Spleen (tissue), 11 donors: ENCODE measurements around the gene AXDND1. TPM values are rescaled to one million over a fixed set of nuclear protein-coding genes. Genes with fewer than 3 reads are reported as not detected.

ENCODE experiments used
- DNase-seq: peaks from one replicate; pipeline ENCODE4 v3.0.0-alpha.2; 2020
- H3K27ac ChIP-seq, 8 donors: fragments of 200-600 bp; sonication (generic) in 7 of 8; 1 replicate in 4 of 8; 2 replicates in 4 of 8; pipeline versions ENCODE4 v1.5.0 to v1.8.0; 2016 to 2021; ENCODE audit warnings: inconsistent platforms in 4 of 8, mild to moderate bottlenecking in 4 of 8, moderate library complexity in 1 of 8
- H3K27me3 ChIP-seq, 7 donors: fragments of 200-600 bp; sonication (generic) in 6 of 7; replicated peaks in 1 of 7; 1 replicate in 4 of 7; 2 replicates in 3 of 7; pipeline versions ENCODE4 v1.5.0 to v1.8.0; 2016 to 2021; ENCODE audit warnings: inconsistent platforms in 3 of 7, mild to moderate bottlenecking in 1 of 7
- H3K36me3 ChIP-seq, 6 donors: fragments of 200-600 bp; sonication (generic) in 5 of 6; 1 replicate in 4 of 6; 2 replicates in 2 of 6; pipeline versions ENCODE4 v1.5.0 to v1.8.0; 2016 to 2021; ENCODE audit warnings: inconsistent platforms in 2 of 6
- H3K4me1 ChIP-seq, 6 donors: fragments of 200-600 bp; sonication (generic) in 5 of 6; 1 replicate in 3 of 6; 2 replicates in 3 of 6; pipeline versions ENCODE4 v1.5.0 to v1.8.0; 2016 to 2021; ENCODE audit warnings: inconsistent platforms in 3 of 6
- H3K4me3 ChIP-seq, 8 donors: fragments of 200-600 bp; sonication (generic) in 7 of 8; 1 replicate in 4 of 8; 2 replicates in 4 of 8; pipeline versions ENCODE4 v1.5.0 to v1.8.0; 2016 to 2021; ENCODE audit warnings: inconsistent platforms in 4 of 8, mild to moderate bottlenecking in 4 of 8, moderate library complexity in 2 of 8
- H3K9me3 ChIP-seq, 8 donors: fragments of 200-600 bp; sonication (generic) in 7 of 8; 1 replicate in 4 of 8; 2 replicates in 4 of 8; pipeline versions ENCODE4 v1.5.0 to v1.8.0; 2016 to 2021; ENCODE audit warnings: inconsistent platforms in 4 of 8
- POLR2A ChIP-seq, 3 donors: fragments of 450-650 bp; IDR thresholded peaks; one replicate each; pipeline ENCODE4 v1.5.1; 2017; ENCODE audit warnings: antibody characterized with exemption in 3 of 3, mild to moderate bottlenecking in 1 of 3
- POLR2AphosphoS5 ChIP-seq, 3 donors: sonication (generic); formaldehyde crosslinking; IDR thresholded peaks; one replicate each; pipeline ENCODE4 v1.5.1; 2017; ENCODE audit warnings: antibody characterized with exemption in 3 of 3
- WGBS, 5 donors: extraction: QIAGEN DNeasy Blood & Tissue Kit in 3 of 5; methylation state at CpG; one replicate each; pipeline versions ENCODE4 v1.1.5 to v1.1.7; 2013 to 2018; 5-methylcytosine and 5-hydroxymethylcytosine counted together
- intact Hi-C: fragments of 100-400 bp; cut with DNase I; formaldehyde crosslinking; loops from one replicate; pipeline ENCODE4 v1.15.0; 2023; ENCODE audit warnings: low total_unique reads
- polyA plus RNA-seq, 3 donors: library from polyadenylated mRNA; stranded (reverse); fragments of 200-250 nt; gene quantifications; one replicate each; pipeline ENCODE4 v1.2.1, GENCODE V29; 2013
- total RNA-seq, 7 donors: library from RNA; depleted of rRNA in 3 of 7; stranded (reverse); fragments of >200 nt in 3 of 7; fragmentation: NEBNext Ultra II Directional in 4 of 7; extraction: Animal tissue kit (Norgen Biotek cat#: 25700) in 4 of 7; gene quantifications; one replicate each; pipeline versions ENCODE4 v1.1.0 to v1.2.1, GENCODE V29; 2016 to 2021
- TF ChIP-seq, protein P1 (sequence below), 11 experiments: fragments of 200-600 bp in 7 of 11; fragments of 450-650 bp in 4 of 11; sonication (generic) in 4 of 11; IDR thresholded peaks in 8 of 11; conservative IDR thresholded peaks in 3 of 11; 1 replicate in 7 of 11; 2 replicates in 4 of 11; pipeline versions ENCODE4 v1.4.0 to v1.8.0; 2016 to 2021; ENCODE audit warnings: antibody characterized with exemption in 11 of 11, inconsistent platforms in 4 of 11, mild to moderate bottlenecking in 1 of 11
- donor health status: healthy with polysubstance abuse.
- donor health status: DM: no; HTN: no; CAD: no; lungs with moderate emphysema.
- donor health status: DM: no; HTN: no; CAD: no.
- donor health status: Bipolar disorder and iron deficiency.
- donor health status: healthy.
- donor health status: DM: no; HTN: no; CAD: no.
- donor health status: DM: yes; HTN: yes; CAD: no.

AXDND1 gene
- total and polyA plus RNA-seq, 10 donors, result 0.19 to 0.66 (median 0.21) TPM; not detected in 6

DNA sequence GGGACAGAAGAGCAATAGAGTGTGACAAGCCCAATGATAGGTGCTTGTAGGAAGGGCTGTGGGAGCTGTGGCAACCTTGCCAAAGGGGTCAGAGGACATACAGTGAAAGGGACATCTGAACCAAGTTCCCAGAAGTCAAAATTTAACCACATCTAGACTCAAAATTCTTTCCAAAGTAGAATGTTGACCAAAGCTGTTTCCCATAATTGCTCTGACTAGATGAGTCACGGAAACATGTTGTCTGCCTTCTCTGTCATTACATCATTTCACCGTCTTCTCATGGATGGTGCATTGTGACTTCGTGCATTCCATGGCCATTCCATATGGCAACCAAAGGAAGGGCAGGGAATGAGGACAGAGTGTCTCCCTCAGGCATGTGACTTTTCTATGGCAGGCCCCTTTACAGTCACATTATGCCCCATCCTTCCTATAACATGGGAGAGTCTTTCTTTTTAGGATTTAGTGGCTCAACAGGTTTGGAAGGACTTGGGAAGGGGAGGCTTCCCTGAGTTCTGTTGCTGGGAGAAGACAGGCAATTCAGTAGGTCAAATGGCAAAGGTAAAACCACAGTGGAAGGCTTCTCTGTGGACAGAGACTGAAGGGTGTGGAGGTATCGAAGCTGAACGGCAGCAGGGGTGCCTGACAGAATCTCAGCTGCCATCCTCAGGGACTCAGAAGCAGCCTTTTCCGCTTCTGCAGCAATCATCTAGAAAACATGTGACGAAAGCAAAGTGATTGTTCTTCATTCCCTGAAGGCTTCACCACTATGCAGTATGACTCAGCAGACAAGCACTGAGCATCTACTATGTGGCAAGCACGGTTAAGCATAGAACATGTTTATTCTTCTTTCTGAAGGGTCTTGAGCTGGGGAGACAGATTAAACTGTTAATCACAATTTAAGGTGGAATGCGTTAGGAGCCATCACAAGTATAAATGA lies 185.2 kb downstream of the AXDND1 start:
- no peaks in the 10 kb centered on the region for H3K4me1 ChIP-seq
- H3K36me3 ChIP-seq, result no peaks in the 10 kb centered on the region
- no peak for DNase-seq
- no peak overlapping the region for H3K27ac ChIP-seq
- H3K4me3 ChIP-seq, result no peak overlapping the region
- H3K9me3 ChIP-seq, result no peaks in the 10 kb centered on the region
- TF ChIP-seq POLR2A (IDR thresholded peaks at IDR 0.05) (no peak), POLR2AphosphoS5 (IDR thresholded peaks at IDR 0.05) (no peak)
- TF ChIP-seq, protein P1, sequence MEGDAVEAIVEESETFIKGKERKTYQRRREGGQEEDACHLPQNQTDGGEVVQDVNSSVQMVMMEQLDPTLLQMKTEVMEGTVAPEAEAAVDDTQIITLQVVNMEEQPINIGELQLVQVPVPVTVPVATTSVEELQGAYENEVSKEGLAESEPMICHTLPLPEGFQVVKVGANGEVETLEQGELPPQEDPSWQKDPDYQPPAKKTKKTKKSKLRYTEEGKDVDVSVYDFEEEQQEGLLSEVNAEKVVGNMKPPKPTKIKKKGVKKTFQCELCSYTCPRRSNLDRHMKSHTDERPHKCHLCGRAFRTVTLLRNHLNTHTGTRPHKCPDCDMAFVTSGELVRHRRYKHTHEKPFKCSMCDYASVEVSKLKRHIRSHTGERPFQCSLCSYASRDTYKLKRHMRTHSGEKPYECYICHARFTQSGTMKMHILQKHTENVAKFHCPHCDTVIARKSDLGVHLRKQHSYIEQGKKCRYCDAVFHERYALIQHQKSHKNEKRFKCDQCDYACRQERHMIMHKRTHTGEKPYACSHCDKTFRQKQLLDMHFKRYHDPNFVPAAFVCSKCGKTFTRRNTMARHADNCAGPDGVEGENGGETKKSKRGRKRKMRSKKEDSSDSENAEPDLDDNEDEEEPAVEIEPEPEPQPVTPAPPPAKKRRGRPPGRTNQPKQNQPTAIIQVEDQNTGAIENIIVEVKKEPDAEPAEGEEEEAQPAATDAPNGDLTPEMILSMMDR (IDR thresholded peaks at IDR 0.05 in 8 of 11, conservative IDR thresholded peaks at IDR 0.05 in 3 of 11), result no peak
- 53 to 68% (median 61%) methylated on average over 9 of the region's 9 CpGs for WGBS, 5 donors
- no peaks in the 10 kb centered on the region for H3K27me3 ChIP-seq
- intact Hi-C loops, result no loop called here

DNA sequence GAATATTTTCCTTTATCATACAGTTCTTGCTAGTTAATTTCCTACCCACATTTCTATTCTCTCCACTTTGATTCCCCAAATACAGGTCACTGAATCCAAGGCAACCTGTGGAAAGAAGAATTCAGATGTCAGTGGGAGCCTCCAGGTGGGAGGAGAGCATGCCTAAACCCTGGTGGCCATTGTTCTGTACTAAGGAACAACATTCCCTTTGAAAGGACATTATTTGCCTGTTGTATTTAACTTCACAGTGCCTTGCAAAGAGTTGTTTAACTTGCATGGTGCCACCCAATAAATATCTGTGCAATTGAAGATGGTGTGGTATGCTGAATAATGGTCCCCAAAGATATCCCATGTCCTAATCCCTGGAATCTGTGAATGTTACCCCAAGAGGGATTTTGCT lies 188.7 kb downstream of the AXDND1 start:
- H3K4me3 ChIP-seq, result no peak overlapping the region
- intact Hi-C loops, result no loop called here
- DNase-seq, result no peak
- H3K27me3 ChIP-seq, result no peaks in the 10 kb centered on the region
- TF ChIP-seq POLR2A (IDR thresholded peaks at IDR 0.05), result no peak
- TF ChIP-seq POLR2AphosphoS5 (IDR thresholded peaks at IDR 0.05), result no peak
- TF ChIP-seq, protein P1 (IDR thresholded peaks at IDR 0.05 in 8 of 11, conservative IDR thresholded peaks at IDR 0.05 in 3 of 11), result no peak
- no peaks in the 10 kb centered on the region for H3K36me3 ChIP-seq
- H3K27ac ChIP-seq, result no peak overlapping the region
- H3K4me1 ChIP-seq, result no peaks in the 10 kb centered on the region
- H3K9me3 ChIP-seq, result no peaks in the 10 kb centered on the region

DNA sequence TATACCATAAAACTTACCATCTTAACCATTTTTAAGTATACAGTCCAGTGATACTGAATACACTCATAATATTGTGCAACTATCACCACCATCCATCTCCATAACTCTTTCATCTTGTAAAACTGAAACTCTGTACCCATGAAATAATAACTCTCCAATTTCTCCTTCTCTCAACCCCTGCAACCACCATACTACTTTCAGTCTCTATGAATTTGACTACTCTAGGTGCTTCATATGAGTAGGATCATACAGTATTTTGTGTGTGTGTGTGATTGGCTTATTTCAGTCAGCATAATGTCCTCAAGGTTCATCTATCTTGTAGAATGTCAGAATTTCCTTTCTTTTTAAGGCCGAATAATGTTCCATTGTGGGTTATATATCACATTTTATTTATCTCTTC lies 192.3 kb downstream of the AXDND1 start:
- H3K27me3 ChIP-seq, result no peaks in the 10 kb centered on the region
- no peak for DNase-seq
- WGBS, 5 donors, result 89 to 100% (median 89%) methylated on average over 1 of the region's 1 CpG
- intact Hi-C loops, result no loop called here
- no peak for TF ChIP-seq POLR2A (IDR thresholded peaks at IDR 0.05)
- TF ChIP-seq, protein P1 (IDR thresholded peaks at IDR 0.05 in 8 of 11, conservative IDR thresholded peaks at IDR 0.05 in 3 of 11), result no peak
- no peak for TF ChIP-seq POLR2AphosphoS5 (IDR thresholded peaks at IDR 0.05)
- no peaks in the 10 kb centered on the region for H3K9me3 ChIP-seq
- no peaks in the 10 kb centered on the region for H3K36me3 ChIP-seq
- no peaks in the 10 kb centered on the region for H3K4me1 ChIP-seq
- H3K4me3 ChIP-seq, result no peak overlapping the region
- no peak overlapping the region for H3K27ac ChIP-seq

- Histone ChIP-seq H3K27me3 (peaks cover 0 to 63% (median 27%) of the 10 kb centered on the region in 7 donors), H3K27ac (no peak within 1 kb of the TSS), H3K4me3 (peak within 1 kb of the TSS in 6 of 8 donors; percentile 1 to 55 (median 12)), H3K9me3 (no peaks in the 10 kb centered on the region), H3K4me1 (peaks cover 0 to 14% (median 4%) of the 10 kb centered on the region in 6 donors), H3K36me3 (no peaks in the 10 kb centered on the region)
- intact Hi-C loops, result no loop called here
- TF ChIP-seq, protein P1 (IDR thresholded peaks at IDR 0.05 in 8 of 11, conservative IDR thresholded peaks at IDR 0.05 in 3 of 11), result no peak
- TF ChIP-seq POLR2A (IDR thresholded peaks at IDR 0.05) (no peak), POLR2AphosphoS5 (IDR thresholded peaks at IDR 0.05) (no peak)
- DNase-seq, result no peak
- 4 to 23% (median 7%) methylated on average over 16 to 77 of the region's 77 CpGs for WGBS, 5 donors
Observed at GRCh38 chr1:179575497-179576314, 209.9 kb downstream of the AXDND1 start, which contains the start of gene NPHS2. Gene NPHS2 (minus strand): TSS chr1:179575948. CDS start chr1:179575864, 84 bp downstream.
